Putamen (tissue), 1 donor: ENCODE measurements around the gene FSCN2.
"Not testable (repeated sequence)": the region's sequence is repeated elsewhere in the genome, so short reads cannot be mapped to it uniquely, and the experiment has no call there.

ENCODE experiments used
- DNase-seq: peaks from one replicate; pipeline ENCODE4 v3.0.0-alpha.2; 2016; ENCODE audit warnings: low spot score

Gene FSCN2

DNA sequence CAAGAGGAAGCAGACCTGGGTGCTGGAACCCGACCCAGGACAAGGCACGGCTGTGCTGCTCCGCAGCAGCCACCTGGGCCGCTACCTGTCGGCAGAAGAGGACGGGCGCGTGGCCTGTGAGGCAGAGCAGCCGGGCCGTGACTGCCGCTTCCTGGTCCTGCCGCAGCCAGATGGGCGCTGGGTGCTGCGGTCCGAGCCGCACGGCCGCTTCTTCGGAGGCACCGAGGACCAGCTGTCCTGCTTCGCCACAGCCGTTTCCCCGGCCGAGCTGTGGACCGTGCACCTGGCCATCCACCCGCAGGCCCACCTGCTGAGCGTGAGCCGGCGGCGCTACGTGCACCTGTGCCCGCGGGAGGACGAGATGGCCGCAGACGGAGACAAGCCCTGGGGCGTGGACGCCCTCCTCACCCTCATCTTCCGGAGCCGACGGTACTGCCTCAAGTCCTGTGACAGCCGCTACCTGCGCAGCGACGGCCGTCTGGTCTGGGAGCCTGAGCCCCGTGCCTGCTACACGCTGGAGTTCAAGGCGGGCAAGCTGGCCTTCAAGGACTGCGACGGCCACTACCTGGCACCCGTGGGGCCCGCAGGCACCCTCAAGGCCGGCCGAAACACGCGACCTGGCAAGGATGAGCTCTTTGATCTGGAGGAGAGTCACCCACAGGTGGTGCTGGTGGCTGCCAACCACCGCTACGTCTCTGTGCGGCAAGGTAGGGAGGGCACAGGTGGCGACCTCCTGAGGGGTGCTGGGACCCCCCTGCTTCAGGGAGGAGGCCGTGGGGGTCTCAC is 667 bp downstream of the FSCN2 start:
- no peak for DNase-seq

- no peak for DNase-seq
Observed at GRCh38 chr17:81529437-81529803, 1.2 kb downstream of the FSCN2 start.

- not testable (repeated sequence) for DNase-seq
Observed at GRCh38 chr17:81531013-81531412, 2.8 kb downstream of the FSCN2 start.

DNA sequence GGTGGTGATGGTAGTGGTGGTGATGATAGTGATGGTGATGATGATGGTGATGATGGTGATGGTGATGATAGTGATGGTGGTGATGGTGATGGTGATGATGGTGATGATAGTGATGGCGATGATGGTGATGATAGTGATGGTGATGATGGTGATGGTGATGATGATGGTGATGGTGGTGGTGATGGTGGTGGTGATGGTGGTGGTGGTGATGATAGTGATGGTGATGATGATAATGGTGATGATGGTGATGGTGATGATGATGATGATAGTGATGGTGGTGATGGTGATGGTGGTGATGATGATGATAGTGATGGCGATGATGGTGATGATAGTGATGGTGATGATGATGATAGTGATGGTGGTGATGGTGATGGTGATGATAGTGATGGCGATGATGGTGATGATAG is 3.8 kb downstream of the FSCN2 start:
- not testable (repeated sequence) for DNase-seq

DNA sequence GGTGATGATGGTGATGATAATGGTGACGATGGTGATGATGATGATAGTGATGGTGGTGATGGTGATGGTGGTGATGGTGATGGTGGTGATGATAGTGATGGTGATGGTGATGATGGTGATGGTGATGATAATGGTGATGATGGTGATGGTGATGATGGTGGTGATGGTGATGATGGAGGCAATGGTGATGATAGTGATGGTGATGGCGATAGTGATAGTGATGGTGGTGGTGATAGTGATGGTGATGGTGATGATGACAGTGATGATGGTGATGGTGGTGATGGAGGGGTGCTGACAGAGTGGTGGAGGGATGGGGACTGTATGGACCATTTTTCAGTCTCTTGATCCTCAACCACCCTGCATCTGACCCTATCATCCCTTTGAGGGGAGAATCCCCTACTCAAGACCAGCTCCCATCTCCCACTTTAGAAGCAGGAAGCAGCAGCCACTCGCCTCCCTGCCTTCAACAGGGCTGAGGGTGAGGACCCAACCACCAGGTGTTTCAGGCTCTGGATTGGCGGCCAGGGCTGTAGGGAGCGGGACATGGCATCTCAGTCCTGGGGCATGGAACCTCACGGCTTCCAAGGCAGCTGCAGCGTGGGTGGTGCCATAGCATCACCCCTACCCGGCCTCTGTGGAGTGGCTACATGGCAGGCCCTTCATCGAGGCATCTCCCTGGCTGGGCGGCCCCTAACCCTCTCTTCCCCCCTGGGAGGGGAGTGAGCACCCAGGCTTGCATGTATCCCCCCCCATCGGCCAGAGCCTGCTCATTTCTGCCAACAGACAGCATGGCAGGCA is 4.5 kb downstream of the FSCN2 start:
- DNase-seq = no peak

DNA sequence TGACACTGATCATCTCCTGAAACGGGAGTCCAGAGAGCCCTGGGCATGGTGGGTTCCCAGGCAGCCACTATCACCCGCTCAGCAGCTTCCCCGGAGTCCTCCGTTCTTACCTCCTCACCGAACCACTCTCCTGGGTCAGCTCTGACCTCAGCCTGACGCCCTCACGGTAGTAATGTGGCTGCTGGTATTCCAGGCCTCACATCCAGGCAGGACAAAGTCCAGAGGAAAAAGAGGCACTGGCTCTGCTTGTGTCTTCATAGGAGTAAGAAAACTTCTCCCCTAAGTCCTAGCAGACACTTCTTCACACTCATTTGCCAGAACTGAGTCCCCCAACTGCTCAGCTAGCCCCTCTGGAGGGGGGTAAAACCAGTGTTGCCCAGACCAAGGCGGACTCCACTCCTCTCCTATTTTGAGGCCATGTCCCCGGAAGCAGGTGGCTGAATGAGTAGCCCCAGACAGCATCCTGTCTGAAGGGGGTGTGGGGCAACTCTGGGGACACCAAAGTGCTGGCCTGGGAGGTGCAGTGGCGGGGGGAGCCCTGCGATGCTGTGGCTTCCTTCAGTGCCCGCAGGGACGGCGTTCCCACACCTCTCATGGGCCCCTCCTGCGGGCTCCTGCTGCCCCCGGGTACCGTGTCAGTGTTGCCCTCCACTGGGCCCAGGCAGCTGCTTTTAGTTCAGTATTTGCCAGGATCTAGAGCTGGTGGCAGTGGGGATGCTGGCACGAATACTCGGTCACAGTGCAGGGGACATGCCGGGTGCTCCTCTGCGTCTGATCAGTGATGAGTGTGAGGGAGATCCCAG is 5.4 kb downstream of the FSCN2 start:
- no peak for DNase-seq

GRCh38 chr17:81534157-81535006 is 6.2 kb downstream of the FSCN2 start:
- no peak for DNase-seq

- no peak for DNase-seq
Observed at GRCh38 chr17:81535007-81535328, 6.8 kb downstream of the FSCN2 start.

- DNase-seq = no peak
Observed at GRCh38 chr17:81535480-81536298, 7.5 kb downstream of the FSCN2 start.

GRCh38 chr17:81536299-81537290 is 8.4 kb downstream of the FSCN2 start:
- DNase-seq = no peak

DNA sequence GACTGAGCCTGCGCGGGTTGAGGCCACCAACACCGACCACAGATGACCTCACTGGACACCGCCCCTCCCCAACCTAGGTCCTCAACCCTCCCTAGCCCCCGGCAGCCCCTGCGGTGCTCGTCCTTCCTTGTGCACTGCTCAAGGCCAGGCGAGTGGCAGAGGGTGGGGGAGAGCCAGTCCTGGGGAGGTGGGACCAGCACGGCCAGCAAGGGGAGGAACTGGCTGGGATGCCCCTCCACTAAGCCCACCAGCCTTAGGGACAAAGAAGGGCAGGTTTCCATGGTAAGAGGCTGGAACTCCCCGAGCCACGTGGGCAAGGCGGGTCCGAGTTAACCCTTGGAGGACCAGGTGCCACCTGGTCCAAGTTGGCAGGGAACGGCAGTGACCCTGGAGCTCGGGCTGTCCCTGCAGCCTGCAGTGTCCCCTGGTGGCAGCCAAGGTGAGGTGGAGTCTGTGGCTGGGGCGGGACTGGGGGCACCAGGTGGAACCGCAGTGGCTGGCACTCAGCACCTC is 9.2 kb downstream of the FSCN2 start:
- no peak for DNase-seq

DNA sequence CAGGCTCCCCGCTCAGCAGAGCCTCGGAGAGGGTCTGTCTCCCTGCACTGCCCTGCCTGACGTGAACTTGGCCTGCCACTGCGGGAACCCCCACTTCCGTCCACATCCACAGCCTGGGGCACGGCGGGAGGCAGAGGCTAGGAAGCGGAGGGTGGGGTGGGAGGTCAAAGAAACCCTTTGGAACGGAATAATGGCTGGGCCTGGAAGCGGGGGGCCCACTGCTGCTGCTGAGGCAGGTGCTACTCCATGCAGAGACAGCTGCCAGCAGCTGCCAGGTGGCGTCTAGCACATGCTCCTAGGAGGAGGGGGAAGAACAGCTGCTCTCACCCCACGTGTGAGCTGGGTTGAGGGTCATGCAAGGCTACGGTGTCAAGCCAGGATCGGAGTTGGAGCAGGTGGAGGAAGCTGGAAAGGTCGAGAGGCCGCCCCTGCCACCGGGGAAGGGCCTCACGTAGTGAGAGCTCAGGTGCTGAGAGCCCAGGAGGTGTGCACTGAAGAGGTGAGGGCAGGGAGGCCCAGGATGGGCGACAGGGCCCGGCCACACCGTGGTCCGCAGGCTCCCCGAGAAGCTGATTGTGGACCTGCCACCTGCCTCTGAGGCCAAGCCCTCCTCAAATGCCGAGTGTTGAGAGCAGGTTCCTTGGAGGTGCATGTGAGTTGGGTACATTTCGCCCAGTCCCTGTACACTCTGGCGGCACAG is 9.8 kb downstream of the FSCN2 start:
- DNase-seq = no peak

GRCh38 chr17:81538651-81539570 is 10.7 kb downstream of the FSCN2 start:
- DNase-seq = no peak

DNA sequence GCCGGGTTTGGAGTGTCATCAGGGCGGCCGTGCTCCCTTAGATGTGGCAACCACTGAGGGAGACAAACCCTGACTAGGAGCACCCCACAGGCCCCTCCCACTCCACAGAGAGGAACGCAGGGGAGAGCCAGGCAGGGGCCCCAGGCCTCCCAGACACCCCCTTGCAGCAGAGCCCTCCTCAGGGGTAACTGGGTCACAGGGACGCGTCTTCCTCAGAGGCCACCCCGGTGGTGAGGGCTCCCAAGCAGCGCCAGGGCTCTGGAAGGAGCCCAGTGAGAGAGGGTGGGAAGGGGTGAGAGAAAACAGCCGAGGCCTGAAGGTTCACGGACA is 11.4 kb downstream of the FSCN2 start:
- no peak for DNase-seq

DNA sequence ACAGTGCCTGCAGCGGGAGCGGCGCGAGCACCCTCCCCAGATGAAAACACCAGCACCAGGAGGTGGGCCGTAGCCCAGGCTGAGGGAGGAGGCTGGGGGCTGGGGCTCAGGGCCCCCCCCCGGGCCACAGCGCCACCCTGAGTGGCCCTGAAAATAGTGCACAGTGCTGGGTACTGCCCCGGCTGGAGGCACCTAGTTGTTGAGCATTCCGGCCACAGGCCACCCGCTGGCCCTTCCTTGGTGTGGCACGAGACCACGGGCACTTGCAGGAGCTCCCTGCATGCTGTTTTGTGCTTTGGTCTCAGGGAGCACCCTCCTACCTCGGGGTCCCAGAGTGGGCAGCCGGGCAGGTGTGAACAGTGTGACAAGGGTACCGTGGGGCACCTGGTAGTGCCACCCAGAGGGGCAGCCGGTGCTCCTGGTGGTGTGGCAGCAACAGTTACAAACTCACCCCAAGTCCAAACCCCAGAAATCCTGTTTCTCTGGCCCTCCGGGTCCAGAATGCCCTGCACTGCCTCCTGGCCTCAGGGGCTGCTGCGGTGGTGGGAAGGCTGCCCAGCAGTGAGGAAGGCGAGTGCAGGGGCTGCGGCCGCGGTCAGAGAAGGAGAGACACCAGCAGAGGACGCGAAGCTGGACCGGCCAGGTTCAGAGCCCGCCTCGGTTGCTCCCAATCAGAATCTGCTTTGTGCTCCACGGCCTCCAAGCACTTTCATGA is 11.9 kb downstream of the FSCN2 start:
- DNase-seq = no peak

- DNase-seq = no peak
Observed at GRCh38 chr17:81540676-81541027, 12.5 kb downstream of the FSCN2 start.

DNA sequence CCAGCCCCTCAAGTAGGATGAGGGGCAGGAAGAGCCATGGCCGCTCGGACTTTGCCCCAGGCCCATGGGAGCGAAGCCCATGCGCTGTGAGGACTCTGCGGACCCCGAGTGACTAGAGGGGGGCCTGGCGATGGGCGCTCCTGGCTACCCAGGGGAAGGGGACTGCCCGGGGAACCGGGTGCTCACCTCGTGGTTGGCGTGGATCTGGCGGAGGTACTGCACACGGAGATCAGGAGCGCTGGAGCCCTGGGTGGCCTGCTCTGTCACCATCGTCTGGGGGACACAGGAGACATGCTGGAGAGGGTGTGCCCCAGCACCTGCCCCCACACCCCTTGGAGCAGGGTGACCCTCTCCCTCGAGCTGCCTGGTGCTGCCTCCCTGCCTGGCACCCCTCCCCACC is 12.9 kb downstream of the FSCN2 start:
- no peak for DNase-seq
